Kidney (tissue), 14 donors: ENCODE measurements around the gene PIAS4. TPM values are rescaled to one million over a fixed set of nuclear protein-coding genes. Genes with fewer than 3 reads are reported as not detected.

Experiments used
- DNase-seq, 5 donors: peaks; one replicate each; pipeline ENCODE4 v3.0.0-alpha.2; 2013 to 2020
- FAIRE-seq: peaks from 2 replicates; lab custom pipeline; 2012; peaks lifted over from hg19 to GRCh38; lab: Jason Lieb, UNC
- H3K27ac ChIP-seq, 2 donors: one replicate each; pipeline ENCODE4 v1.7.0; 2013; ENCODE audit warnings: low read depth in 2 of 2, low read length in 2 of 2, inconsistent platforms in 1 of 2
- H3K27me3 ChIP-seq: one replicate; pipeline ENCODE4 v1.7.1; 2013; ENCODE audit warnings: low read length, inconsistent platforms; ENCODE audit not compliant: control insufficient read depth, insufficient read depth
- H3K36me3 ChIP-seq, 3 donors: one replicate each; pipeline versions ENCODE4 v1.7.0 to v1.7.1; 2013; ENCODE audit warnings: low read length in 3 of 3, control low read depth in 1 of 3, inconsistent platforms in 1 of 3; ENCODE audit not compliant: insufficient read depth in 3 of 3, control insufficient read depth in 2 of 3
- H3K4me1 ChIP-seq, 3 donors: one replicate each; pipeline versions ENCODE4 v1.7.0 to v1.7.1; 2013; ENCODE audit warnings: low read length in 3 of 3, inconsistent platforms in 1 of 3, low read depth in 1 of 3; ENCODE audit not compliant: control insufficient read depth in 2 of 3, insufficient read depth in 2 of 3
- H3K4me3 ChIP-seq, 3 donors: one replicate each; pipeline versions ENCODE4 v1.7.0 to v1.8.1; 2013; ENCODE audit warnings: low read length in 3 of 3, control low read depth in 1 of 3, inconsistent platforms in 1 of 3
- H3K9ac ChIP-seq, 3 donors: one replicate each; pipeline versions ENCODE4 v1.7.0 to v1.7.1; 2013; ENCODE audit warnings: low read length in 3 of 3, control low read depth in 1 of 3, inconsistent platforms in 1 of 3
- H3K9me3 ChIP-seq, 3 donors: one replicate each; pipeline versions ENCODE4 v1.7.0 to v1.7.1; 2013; ENCODE audit warnings: low read length in 3 of 3, control low read depth in 1 of 3, inconsistent platforms in 1 of 3; ENCODE audit not compliant: control insufficient read depth in 2 of 3, insufficient read depth in 1 of 3
- intact Hi-C: fragments of 100-400 bp; cut with DNase I; formaldehyde crosslinking; loops from one replicate; pipeline ENCODE4 v1.11.1; 2022
- polyA plus RNA-seq: library from polyadenylated mRNA; stranded (reverse); fragments of 350-450 nt; fragmentation: Illumina TruSeq; extraction: RNeasy Lipid Tissue Mini Kit (QIAGEN cat#74804); gene quantifications from one replicate; pipeline ENCODE4 v1.2.3, GENCODE V29; 2014; ENCODE audit warnings: low read depth, low replicate concordance; ENCODE audit not compliant: insufficient read depth
- total RNA-seq: library from RNA; stranded (reverse); fragmentation: NEBNext Ultra II Directional; extraction: Animal tissue kit (Norgen Biotek cat#: 25700); gene quantifications from one replicate; pipeline ENCODE4 v1.2.1, GENCODE V29; 2021
- TF ChIP-seq, protein P1 (sequence below): IDR thresholded peaks from 3 replicates; pipeline ENCODE4 v1.5.1; 2012; ENCODE audit warnings: mild to moderate bottlenecking, moderate library complexity, borderline replicate concordance; ENCODE audit not compliant: insufficient read depth; ENCODE audit errors: extremely low read depth
- donor health status: control.
- donor health status: control.
- donor health status: control.
- donor health status: control.
- donor health status: control.
- donor health status: DM: yes; HTN: yes; CAD: no.
- donor health status: Normal renal cell carcinoma (clear cell type).

Gene PIAS4
- total and polyA plus RNA-seq, 2 donors from 2014 or later: 9.8 to 25.0 TPM

GRCh38 chr19:3981373-3981735, 26.2 kb upstream of the PIAS4 start:
- intact Hi-C loops: no loop called here
- no peak overlapping the region for H3K4me3 ChIP-seq
- peaks cover 8 to 24% (median 19%) of the 10 kb centered on the region in 3 donors for H3K4me1 ChIP-seq
- TF ChIP-seq, protein P1, sequence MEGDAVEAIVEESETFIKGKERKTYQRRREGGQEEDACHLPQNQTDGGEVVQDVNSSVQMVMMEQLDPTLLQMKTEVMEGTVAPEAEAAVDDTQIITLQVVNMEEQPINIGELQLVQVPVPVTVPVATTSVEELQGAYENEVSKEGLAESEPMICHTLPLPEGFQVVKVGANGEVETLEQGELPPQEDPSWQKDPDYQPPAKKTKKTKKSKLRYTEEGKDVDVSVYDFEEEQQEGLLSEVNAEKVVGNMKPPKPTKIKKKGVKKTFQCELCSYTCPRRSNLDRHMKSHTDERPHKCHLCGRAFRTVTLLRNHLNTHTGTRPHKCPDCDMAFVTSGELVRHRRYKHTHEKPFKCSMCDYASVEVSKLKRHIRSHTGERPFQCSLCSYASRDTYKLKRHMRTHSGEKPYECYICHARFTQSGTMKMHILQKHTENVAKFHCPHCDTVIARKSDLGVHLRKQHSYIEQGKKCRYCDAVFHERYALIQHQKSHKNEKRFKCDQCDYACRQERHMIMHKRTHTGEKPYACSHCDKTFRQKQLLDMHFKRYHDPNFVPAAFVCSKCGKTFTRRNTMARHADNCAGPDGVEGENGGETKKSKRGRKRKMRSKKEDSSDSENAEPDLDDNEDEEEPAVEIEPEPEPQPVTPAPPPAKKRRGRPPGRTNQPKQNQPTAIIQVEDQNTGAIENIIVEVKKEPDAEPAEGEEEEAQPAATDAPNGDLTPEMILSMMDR: no peak
- FAIRE-seq (no peak), DNase-seq (no peak)
- no peaks in the 10 kb centered on the region for H3K27me3 ChIP-seq
- H3K27ac ChIP-seq: no peak overlapping the region
- H3K36me3 ChIP-seq: peaks cover 4 to 77% (median 56%) of the 10 kb centered on the region in 3 donors
- H3K9ac ChIP-seq: no peak overlapping the region
- H3K9me3 ChIP-seq: no peaks in the 10 kb centered on the region

DNA sequence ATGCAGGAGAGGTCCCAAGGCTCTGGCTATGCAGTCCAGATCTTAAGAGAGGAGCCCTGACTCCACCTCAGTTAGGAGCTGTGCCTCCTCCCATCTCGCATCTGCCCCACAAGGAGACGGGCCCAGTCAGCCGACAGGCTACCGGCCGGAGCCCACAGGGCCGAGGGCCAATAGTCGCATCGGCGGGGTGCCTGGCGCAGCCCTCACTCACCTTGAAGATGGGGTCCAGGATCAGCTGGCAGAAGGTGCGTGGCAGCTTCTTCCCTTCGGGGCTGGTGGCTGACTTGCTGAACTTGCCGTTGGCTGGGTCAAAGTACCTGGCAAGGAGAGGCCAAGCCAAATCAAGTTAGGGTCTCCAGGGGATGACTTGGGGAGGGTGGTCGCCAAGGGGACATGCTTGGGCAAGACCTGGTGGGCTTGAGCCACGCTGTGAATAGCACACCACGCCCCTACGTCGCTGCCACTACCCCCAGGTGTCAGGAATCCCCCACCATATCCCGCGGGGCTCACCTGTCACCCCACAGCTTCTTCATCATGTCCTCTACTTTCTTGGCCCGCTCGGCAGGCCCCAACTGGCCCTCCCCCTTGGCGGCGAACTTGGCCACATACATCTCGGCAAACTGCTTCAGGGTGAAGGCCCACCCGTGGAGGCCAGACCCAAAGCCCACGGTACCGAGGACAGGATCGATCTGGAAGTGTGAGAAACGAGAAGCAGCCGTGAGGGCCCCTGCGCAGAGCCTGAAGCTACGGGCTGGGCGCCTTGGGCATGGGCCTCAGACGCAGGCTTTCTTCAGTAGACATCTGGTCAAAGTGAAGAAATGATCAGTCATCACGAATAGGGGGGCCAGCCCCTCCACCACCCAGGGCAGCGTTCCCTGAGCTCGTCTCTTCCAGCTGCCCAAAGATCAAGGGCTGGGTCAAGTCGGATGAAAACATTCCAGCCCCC, 25.5 kb upstream of the PIAS4 start:
- Histone ChIP-seq H3K4me1 (peaks cover 8 to 26% (median 25%) of the 10 kb centered on the region in 3 donors), H3K4me3 (no peak overlapping the region), H3K27ac (no peak overlapping the region), H3K27me3 (no peaks in the 10 kb centered on the region), H3K9ac (no peak overlapping the region), H3K36me3 (peaks cover 4 to 70% (median 49%) of the 10 kb centered on the region in 3 donors), H3K9me3 (no peaks in the 10 kb centered on the region)
- intact Hi-C loops: no loop called here
- DNase-seq (no peak), FAIRE-seq (no peak)
- TF ChIP-seq, protein P1: no peak

GRCh38 chr19:3982701-3983541, 24.6 kb upstream of the PIAS4 start:
- intact Hi-C loops: no loop called here
- Histone ChIP-seq H3K9me3 (no peaks in the 10 kb centered on the region), H3K4me1 (peaks cover 11 to 29% (median 25%) of the 10 kb centered on the region in 3 donors), H3K36me3 (peaks cover 4 to 63% (median 45%) of the 10 kb centered on the region in 3 donors), H3K27ac (no peak overlapping the region), H3K27me3 (no peaks in the 10 kb centered on the region), H3K9ac (no peak overlapping the region), H3K4me3 (peak overlapping the region in 1 of 3 donors; percentile 76)
- TF ChIP-seq, protein P1: no peak
- DNase-seq (peak in 1 of 5 donors; percentile 48), FAIRE-seq (no peak)
